Measurements from ENCODE around the gene MLANA.
A peak's percentile ranks its signal among the peaks of the same experiment; 100 is the strongest.

The MLANA gene

DNA sequence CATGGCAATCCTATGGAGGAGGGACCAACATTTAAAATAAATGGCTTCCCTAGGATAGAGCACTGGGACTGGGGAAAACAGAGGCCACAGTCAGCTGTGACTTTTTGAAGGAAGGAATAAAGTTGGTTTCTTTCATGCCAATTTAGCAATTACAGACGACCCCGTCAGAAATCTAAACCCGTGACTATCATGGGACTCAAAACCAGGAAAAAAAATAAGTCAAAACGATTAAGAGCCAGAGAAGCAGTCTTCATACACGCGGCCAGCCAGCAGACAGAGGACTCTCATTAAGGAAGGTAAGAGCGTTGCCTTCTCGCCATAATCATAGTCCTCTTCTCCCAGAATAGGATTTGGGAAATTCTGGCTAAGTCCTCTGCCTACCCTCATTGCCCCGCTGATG is at the start of gene MLANA:
Gene MLANA (plus strand): TSS at position 249 of the 400 bp plus-strand sequence. CDS start 1,586 bp downstream, outside the sequence.
- DNase-seq = no peak

DNA sequence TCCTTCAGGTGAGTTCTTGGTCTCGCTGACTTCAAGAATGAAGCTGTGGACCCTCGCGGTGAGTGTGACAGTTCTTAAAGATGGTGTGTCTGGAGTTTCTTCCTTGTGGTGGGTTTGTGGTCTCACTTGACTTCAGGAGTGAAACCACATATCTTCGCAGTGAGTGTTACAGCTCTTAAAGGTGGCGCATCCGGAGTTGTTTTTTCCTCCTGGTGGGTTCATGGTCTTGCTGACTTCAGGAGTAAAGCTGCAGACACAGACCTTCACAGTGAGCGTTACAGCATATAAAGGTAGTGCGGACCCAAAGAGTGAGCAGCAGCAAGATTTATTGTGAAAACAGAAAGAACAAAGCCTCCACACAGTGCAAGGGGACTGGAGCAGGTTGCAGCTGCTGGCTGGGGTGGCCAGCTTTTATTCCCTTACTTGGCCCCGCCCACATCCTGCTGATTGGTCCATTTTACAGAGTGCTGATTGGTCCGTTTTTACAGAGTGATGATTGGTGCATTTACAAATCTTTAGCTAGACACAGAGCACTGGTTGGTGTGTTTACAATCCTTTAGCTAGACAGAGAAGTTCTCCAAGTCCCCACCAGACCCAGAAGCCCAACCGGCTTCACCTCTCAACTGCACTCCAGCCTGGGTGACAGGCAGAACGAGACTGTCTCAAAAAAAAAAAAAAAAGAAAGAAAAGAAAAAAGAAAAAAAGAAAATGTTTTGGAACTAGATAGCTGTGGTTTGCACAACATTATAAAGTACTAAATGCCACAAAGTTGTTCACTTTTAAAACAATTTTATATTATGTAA is 48.7 kb upstream of the MLANA start:
- peak; percentile 78 for DNase-seq

GRCh38 chr9:5842929-5843793 is 47.5 kb upstream of the MLANA start:
- no peak for DNase-seq

GRCh38 chr9:5843794-5844471 is 46.8 kb upstream of the MLANA start:
- no peak for DNase-seq

GRCh38 chr9:5845157-5845531 is 45.5 kb upstream of the MLANA start:
- DNase-seq = no peak

DNA sequence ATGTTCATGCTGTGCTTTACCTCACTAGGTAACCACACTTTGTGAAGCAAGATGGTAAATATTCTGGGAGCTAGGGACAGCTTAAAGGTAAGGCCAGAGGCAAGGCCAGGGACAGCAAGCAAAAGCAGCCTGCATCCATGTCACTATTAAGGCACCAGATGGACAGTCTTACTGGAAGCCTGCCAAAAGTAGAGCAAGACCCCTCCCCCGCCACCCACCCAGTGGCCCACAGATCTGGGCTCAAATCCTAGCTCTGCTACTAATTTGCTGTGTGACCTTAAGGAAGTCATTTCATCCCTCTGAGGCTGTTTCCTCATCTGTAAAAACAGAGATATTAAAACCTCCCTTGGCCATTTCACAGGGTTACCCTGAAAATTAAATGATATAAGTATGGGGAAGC is 44.6 kb upstream of the MLANA start:
- DNase-seq = no peak

DNA sequence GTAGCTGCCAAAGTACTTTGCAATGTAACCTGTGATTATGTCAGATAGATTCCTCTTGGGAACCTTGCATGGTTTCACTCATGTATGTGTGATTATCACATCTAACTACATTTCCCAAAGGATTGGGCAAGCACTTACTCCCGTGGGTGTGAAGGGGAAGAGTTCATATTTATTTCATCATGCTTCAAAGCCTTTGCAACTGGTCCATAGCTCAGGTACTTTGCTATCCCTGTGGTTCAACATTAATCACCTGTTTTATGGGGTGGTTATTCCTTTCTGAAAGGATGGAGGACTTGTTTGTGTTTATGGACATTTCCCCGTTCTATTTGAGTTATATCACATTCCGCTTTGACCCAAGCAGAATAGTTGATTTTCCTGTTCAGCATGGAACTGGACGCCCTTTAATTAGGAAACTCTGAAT is 44.2 kb upstream of the MLANA start:
- DNase-seq = no peak

DNA sequence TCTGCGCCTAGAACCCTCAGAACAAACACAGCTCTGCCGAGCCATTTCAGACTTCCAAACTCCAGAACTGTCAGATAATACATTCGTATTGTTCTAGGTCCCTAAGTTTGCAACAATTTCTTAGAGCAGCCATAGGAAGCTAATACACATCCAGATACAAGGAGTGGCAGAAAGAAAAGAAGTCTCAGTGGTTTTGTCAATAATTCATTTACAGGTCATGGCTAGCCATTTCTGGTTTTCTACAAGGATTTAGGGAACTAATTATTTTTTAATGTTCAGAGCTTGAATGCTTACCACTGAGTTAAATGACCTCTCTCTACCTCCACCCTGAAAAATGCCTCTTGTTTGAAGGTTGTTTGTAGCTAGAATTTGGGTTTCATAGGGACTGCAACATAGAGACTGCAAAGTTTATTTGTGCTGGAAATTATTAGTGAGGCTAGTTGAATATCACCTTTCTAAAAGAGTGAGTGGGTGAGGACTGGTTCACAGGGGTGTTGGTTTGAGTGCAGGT is 42.3 kb upstream of the MLANA start:
- no peak for DNase-seq

GRCh38 chr9:5850724-5851122 is 40.0 kb upstream of the MLANA start:
- DNase-seq = no peak

- DNase-seq = peak; percentile 39
Measured at GRCh38 chr9:5851445-5851844, 39.2 kb upstream of the MLANA start.

GRCh38 chr9:5852987-5853386 is 37.7 kb upstream of the MLANA start:
- DNase-seq = no peak

GRCh38 chr9:5853617-5854016 is 37.1 kb upstream of the MLANA start:
- DNase-seq = no peak

GRCh38 chr9:5854063-5854790 is 36.5 kb upstream of the MLANA start:
- no peak for DNase-seq

- DNase-seq = no peak
Measured at GRCh38 chr9:5857928-5858327, 32.8 kb upstream of the MLANA start.

GRCh38 chr9:5858833-5859232 is 31.9 kb upstream of the MLANA start:
- DNase-seq = no peak

GRCh38 chr9:5863092-5863746 is 27.5 kb upstream of the MLANA start:
- no peak for DNase-seq

GRCh38 chr9:5864446-5864845 is 26.2 kb upstream of the MLANA start:
- DNase-seq = no peak

DNA sequence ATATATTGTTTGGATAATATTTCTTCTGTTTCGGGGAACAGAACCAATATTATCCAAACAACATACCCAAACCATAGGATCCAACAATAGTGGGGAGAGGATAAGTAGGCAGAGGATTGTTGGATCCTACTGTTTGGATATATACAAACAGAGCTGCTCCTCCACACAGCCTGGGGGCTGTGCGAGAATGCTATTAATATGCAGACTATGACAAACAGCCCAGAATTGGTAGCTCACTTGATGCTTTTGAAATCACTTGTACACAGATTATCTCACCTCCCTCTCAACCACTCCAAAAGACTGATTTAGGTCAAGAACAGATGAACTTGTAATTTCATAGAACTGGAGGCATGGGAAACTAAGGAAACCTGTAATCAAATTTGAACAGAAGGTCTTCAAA is 24.4 kb upstream of the MLANA start:
- no peak for DNase-seq

DNA sequence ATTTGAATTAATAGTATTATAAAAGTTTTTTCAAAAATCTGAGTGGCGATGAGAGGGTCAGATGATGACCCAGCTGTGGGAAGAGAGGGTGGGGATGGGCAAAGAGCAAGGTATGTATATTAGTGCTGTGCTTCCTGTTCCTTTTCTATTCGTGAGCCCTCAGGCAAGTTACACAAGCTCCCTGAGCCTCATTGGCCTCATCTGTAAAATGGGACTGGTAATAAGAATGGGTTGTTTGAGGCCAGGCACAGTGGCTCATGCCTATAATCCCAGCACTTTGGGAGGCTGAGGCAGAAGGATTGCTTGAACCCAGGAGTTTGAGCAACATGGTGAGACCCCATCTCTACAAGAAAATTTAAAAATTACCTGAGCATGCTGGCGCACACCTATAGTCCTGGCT is 24.0 kb upstream of the MLANA start:
- DNase-seq = no peak

GRCh38 chr9:5868235-5868634 is 22.5 kb upstream of the MLANA start:
- DNase-seq = no peak

- peak; percentile 17 for DNase-seq
Measured at GRCh38 chr9:5869315-5870019, 21.2 kb upstream of the MLANA start.

DNA sequence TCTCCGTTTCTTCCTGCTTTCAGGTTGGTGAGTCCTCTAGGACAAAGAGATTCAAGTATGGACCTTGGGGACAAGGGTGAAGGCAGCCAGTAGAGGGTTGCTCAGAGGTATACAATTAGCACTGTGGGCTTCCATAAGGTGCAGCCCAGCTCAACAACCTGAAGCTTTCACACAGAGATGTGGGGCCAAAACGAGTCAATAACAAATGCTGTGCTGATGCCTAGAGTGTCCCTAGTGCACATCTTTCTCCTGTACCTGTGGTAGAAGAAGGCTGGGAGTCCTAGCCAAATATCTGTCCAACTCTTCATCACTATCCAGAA is 20.7 kb upstream of the MLANA start:
- no peak for DNase-seq
